HG02885 (cell line): ENCODE results near the gene AGAP1.

Experiments used
- ATAC-seq: cut with Tn5 transposase; IDR thresholded peaks from one replicate; pipeline ENCODE4 v1.9.1; 2021; ENCODE audit warnings: mild to moderate bottlenecking; ENCODE audit not compliant: unreplicated experiment, poor library complexity

Gene AGAP1

DNA sequence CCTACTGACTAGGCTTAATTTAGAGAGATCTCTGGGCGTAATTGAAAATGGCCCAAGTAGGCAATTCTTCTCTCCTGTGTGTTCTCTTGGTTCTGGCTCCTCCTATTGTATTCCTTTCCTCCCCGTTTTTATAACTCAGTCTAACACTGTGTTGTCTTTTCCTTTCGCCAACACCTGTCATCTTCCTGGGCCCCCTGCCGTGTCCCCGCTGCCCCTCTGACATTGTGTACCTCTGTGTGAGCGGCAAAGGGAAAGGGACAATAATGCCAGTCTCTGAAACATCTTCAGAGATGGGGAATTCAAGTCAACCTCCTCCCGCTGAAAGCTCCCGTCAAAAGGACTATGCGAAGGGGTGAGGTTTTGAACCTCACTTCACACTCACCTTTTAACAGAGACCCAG is 463.4 kb downstream of the AGAP1 start:
- ATAC-seq: no peak

DNA sequence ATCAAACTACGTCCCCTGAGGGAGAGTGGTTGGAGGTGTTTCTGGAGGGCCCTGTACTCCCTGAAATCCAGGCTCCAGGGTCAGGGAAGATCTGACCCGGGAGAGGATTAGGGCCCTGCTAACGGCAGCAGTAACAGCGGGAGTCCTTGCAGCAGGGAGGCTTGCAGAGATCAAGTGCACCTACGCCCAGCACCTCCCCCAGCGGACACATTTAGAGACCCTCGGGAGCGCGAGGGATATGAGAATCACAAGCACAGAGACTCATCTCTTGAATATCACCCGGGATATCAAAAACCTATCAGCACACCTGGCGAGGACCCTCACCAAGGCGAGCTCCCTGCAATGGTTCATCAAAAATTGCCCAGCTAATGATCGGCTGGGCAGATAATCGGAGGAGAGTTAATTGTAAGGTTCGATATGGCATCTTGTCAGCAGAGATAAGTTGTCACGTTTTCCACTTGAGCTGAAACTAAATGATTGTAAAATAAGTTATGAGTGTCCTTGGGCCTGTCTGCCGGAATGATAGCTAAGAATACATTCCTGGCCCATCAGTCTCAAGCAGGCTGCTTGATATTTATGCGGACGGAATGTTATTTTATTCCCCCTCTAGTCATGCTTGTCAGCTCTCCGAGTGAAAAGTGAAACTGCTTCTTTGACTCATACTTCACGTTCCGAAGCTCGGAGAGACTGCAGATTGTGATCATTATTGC is 464.5 kb downstream of the AGAP1 start:
- no peak for ATAC-seq

GRCh38 chr2:235958931-235959410 is 465.1 kb downstream of the AGAP1 start:
- ATAC-seq: no peak

GRCh38 chr2:235960011-235960715 is 466.3 kb downstream of the AGAP1 start:
- ATAC-seq: no peak

GRCh38 chr2:235960716-235961640 is 467.1 kb downstream of the AGAP1 start:
- no peak for ATAC-seq

- ATAC-seq: no peak
Observed at GRCh38 chr2:235961711-235962110, 467.9 kb downstream of the AGAP1 start.

GRCh38 chr2:235963853-235964577 is 470.2 kb downstream of the AGAP1 start:
- no peak for ATAC-seq

DNA sequence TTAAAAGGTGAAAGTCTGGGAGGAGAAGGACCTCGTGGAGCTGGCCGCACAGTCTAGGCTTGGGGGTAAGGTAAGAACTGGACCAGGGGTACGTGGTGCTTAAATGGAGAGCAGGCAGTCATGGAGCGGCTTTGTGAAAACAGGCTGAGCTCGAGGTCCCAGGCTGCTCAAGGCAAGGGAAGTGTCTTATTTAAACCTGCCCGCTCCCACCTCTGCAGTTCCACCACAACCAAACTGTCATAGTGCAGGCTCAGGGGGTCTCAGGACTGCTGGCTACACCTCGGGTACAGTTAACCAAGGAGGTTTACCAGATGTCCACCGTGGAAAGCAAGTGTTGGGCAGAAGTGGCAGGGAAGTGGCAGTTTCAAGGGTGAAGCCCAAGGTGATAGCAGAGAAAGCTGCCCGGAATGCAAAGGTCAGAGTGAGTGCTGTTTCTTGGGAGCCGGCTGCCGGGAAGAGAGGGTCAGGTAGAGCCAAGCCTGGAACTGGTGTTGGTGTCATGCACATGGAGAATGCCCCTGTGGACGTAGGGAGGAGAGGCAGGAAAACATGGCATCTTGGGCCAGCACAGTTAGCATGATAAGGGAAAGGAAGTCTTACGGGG is 471.0 kb downstream of the AGAP1 start:
- no peak for ATAC-seq

GRCh38 chr2:235966396-235966795 is 472.6 kb downstream of the AGAP1 start:
- no peak for ATAC-seq

GRCh38 chr2:235966932-235967757 is 473.3 kb downstream of the AGAP1 start:
- no peak for ATAC-seq

DNA sequence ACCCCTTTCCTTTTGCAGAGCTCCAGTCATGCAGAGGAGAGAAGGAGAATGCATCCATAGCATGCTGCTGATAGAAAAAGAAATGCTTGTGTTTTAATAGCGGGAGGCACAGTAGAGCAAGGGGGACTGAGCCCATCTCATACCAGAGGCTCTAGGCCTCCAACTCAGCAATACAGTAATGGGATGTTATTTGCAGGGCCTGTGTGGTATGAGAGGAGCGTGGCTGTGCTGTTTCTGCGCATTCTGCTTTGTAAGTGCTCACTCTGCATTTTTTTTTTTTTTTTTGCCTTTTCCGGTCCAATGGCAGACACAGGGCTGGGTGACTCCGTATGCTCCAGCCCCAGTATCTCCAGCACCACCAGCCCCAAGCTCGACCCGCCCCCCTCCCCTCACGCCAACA is 474.3 kb downstream of the AGAP1 start:
- ATAC-seq: no peak

DNA sequence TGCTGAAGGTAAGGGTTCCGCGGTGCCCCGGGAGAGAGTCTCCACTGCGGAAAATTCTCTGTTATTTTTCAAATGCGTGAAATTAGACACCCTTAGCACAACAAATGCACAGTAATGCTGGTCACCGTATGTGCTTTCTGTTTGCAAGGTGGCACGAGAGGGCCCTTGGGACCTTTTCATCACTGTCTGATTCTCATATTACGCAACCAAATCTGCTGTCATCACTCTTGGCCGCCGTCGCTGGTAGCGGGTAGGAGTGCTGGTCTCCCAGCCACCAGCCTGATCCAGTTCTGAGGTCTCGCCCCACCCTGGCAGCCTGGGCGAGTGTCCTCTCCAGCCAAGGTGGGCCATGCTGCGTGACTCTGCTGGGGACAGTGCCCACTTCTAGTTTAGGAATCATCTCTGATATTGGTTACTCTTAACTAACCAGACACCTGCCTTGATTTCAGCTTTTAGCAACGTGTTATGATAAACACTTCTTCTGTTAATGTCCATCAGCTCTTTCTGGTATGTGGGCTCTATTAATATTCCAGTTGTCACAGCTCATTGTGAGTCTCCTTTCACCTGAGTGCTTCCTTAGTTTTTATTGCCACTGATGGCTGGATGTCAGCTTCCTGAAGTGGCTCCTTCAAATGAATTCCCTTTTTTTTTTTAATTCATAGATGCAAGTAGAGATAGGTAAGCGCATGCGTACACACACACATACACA is 474.9 kb downstream of the AGAP1 start:
- ATAC-seq: no peak

- ATAC-seq: no peak
Observed at GRCh38 chr2:235970204-235971040, 476.6 kb downstream of the AGAP1 start.

GRCh38 chr2:235976516-235976915 is 482.7 kb downstream of the AGAP1 start:
- ATAC-seq: no peak

DNA sequence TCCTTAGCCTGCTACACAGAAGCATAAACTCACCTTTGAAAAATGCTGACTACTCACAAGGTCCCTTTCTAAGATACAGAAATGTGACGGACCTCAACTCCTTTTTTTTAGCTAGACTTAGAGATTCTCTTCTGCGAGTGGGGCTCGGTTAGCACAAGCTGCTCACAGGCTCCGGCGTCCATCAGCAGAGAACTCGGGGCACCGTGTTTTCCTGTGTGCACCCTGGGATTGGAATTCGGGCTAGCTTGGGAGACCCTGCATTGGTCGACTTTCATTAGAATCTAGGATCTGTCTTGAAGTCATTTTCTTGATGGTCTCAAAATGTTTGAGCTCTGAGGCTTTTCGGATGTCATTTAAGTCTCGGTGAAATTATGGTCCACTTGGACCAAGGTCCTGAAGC is 483.1 kb downstream of the AGAP1 start:
- ATAC-seq: no peak

GRCh38 chr2:235977445-235977844 is 483.6 kb downstream of the AGAP1 start:
- ATAC-seq: no peak

GRCh38 chr2:235978022-235978421 is 484.2 kb downstream of the AGAP1 start:
- ATAC-seq: no peak
